Endothelial cell of umbilical vein (primary cell): ENCODE measurements around the gene MGAT4A. TPM values are rescaled to one million over a fixed set of nuclear protein-coding genes. Genes with fewer than 3 reads are reported as not detected.

ENCODE experiments used
- BruUV-seq: library from RNA; stranded (reverse); fragments of 400-500 nt; replicated peaks from 2 replicates; lab custom pipeline; 2021; lab: Mats Ljungman, UMichigan
- CTCF ChIA-PET: fragments of 300-600, 350-600 bp; sonication (Branson Sonifier 250); formaldehyde crosslinking; loops from one replicate; lab custom pipeline; 2021; ENCODE audit warnings: antibody characterized with exemption, inconsistent platforms; lab: Charles Lee
- POLR2A ChIA-PET: fragments of 300-600, 350-600 bp; sonication (Branson Sonifier 250); formaldehyde crosslinking; loops from one replicate; lab custom pipeline; 2021; ENCODE audit warnings: antibody characterized with exemption, inconsistent platforms; lab: Charles Lee
- DNase-seq: peaks from one replicate; pipeline ENCODE4 v3.0.0-alpha.2; 2011; ENCODE audit warnings: low read depth, low spot score
- FAIRE-seq: peaks from 2 replicates; lab custom pipeline; 2011; peaks lifted over from hg19 to GRCh38; lab: Jason Lieb, UNC
- H2AFZ ChIP-seq: 2 replicates; pipeline ENCODE4 v1.6.0; 2012; ENCODE audit warnings: low read depth, low read length, control low read depth, inconsistent platforms
- H3K27ac ChIP-seq: 2 replicates; pipeline ENCODE4 v1.5.1; 2011; ENCODE audit warnings: low read depth, mild to moderate bottlenecking, control low read depth, low read length, moderate library complexity; ENCODE audit not compliant: insufficient read depth
- H3K27me3 ChIP-seq, 2 experiments: 2 replicates each; pipeline versions ENCODE4 v1.6.0 to v1.6.1; 2011; ENCODE audit warnings: low read length in 2 of 2, mixed read lengths in 1 of 2; ENCODE audit not compliant: control insufficient read depth in 2 of 2, insufficient read depth in 2 of 2
- H3K36me3 ChIP-seq, 2 experiments: 2 replicates in 1 of 2; 3 replicates in 1 of 2; pipeline ENCODE4 v1.5.1; 2011; ENCODE audit warnings: low read length in 2 of 2, mild to moderate bottlenecking in 1 of 2, moderate library complexity in 1 of 2; ENCODE audit not compliant: control insufficient read depth in 2 of 2, insufficient read depth in 2 of 2; ENCODE audit errors: extremely low read depth in 1 of 2
- H3K4me1 ChIP-seq: 3 replicates; pipeline ENCODE4 v1.5.1; 2011; ENCODE audit warnings: mild to moderate bottlenecking, low read length; ENCODE audit not compliant: control insufficient read depth, insufficient read depth; ENCODE audit errors: extremely low read depth
- H3K4me2 ChIP-seq: 2 replicates; pipeline ENCODE4 v1.6.1; 2011; ENCODE audit warnings: low read length, control low read depth, mixed read lengths; ENCODE audit not compliant: insufficient read depth
- H3K4me3 ChIP-seq, 3 experiments: fragments of 200-600 bp in 1 of 3; sonication (generic), shearing (Covaris generic) in 1 of 3; replicated peaks in 1 of 3; 2 replicates each; pipeline ENCODE4 v1.5.1; 2011 to 2016; ENCODE audit warnings: control low read depth in 3 of 3, low read length in 3 of 3, mild to moderate bottlenecking in 2 of 3, inconsistent platforms in 1 of 3, low read depth in 1 of 3, moderate library complexity in 1 of 3; ENCODE audit not compliant: insufficient read depth in 1 of 3
- H3K79me2 ChIP-seq: 2 replicates; pipeline ENCODE4 v1.6.0; 2012; ENCODE audit warnings: low read length, inconsistent platforms; ENCODE audit not compliant: control insufficient read depth, insufficient read depth
- H3K9ac ChIP-seq: replicated peaks from 2 replicates; pipeline ENCODE3; 2011; ENCODE audit warnings: low read length, control low read depth; ENCODE audit not compliant: insufficient read depth; ENCODE audit errors: extremely low read depth
- H3K9me1 ChIP-seq: replicated peaks from 3 replicates; pipeline ENCODE4 v1.6.0; 2011; ENCODE audit warnings: mild to moderate bottlenecking, low read length; ENCODE audit not compliant: control insufficient read depth, insufficient read depth; ENCODE audit errors: extremely low read depth
- H3K9me3 ChIP-seq: replicated peaks from 2 replicates; pipeline ENCODE4 v1.5.1; 2012; ENCODE audit warnings: low read length, inconsistent platforms; ENCODE audit not compliant: control insufficient read depth, insufficient read depth
- H4K20me1 ChIP-seq: replicated peaks from 2 replicates; pipeline ENCODE3; 2011; ENCODE audit warnings: mild to moderate bottlenecking, low read length; ENCODE audit not compliant: control insufficient read depth, insufficient read depth; ENCODE audit errors: extremely low read depth
- EZH2 ChIP-seq: IDR thresholded peaks from 2 replicates; pipeline ENCODE4 v1.6.1; 2012; ENCODE audit warnings: borderline replicate concordance, low read depth, mild to moderate bottlenecking, moderate library complexity, low read length, inconsistent platforms; ENCODE audit not compliant: severe bottlenecking
- FOS ChIP-seq: IDR thresholded peaks from 2 replicates; pipeline ENCODE4 v1.6.1; 2011; ENCODE audit warnings: mild to moderate bottlenecking, low read length, moderate library complexity, borderline replicate concordance; ENCODE audit not compliant: insufficient read depth
- GATA2 ChIP-seq: IDR thresholded peaks from 2 replicates; pipeline ENCODE4 v1.7.0; 2011; ENCODE audit warnings: low read depth, mild to moderate bottlenecking, moderate library complexity, mixed read lengths, low read length; ENCODE audit not compliant: insufficient read length, insufficient read depth
- JUN ChIP-seq: IDR thresholded peaks from 2 replicates; pipeline ENCODE4 v1.6.1; 2011; ENCODE audit warnings: borderline replicate concordance, low read depth; ENCODE audit not compliant: insufficient read length, insufficient read depth
- MYC ChIP-seq: IDR thresholded peaks from one replicate; pipeline ENCODE4 v1.6.1; 2011; ENCODE audit warnings: mild to moderate bottlenecking, low read depth, low read length
- POLR2A ChIP-seq: IDR thresholded peaks from 2 replicates; pipeline ENCODE4 v1.6.1; 2012; ENCODE audit warnings: low read depth, mild to moderate bottlenecking, control low read depth, low read length
- POLR2AphosphoS5 ChIP-seq: IDR thresholded peaks from 2 replicates; pipeline ENCODE4 v1.6.1; 2012; ENCODE audit warnings: low read depth, mild to moderate bottlenecking, control low read depth, low read length, moderate library complexity; ENCODE audit not compliant: insufficient read depth
- dilution Hi-C: fragments of 300-500 bp; cut with MboI; formaldehyde crosslinking; loops from one replicate; pipeline ENCODE4 v1.15.0; 2019; ENCODE audit warnings: low sequenced_read_pairs; ENCODE audit not compliant: extremely low pct_ligation_motif_present
- intact Hi-C: fragments of 100-400 bp; cut with micrococcal nuclease; formaldehyde crosslinking; loops from one replicate; pipeline ENCODE4 v1.10.0; 2022
- polyA plus RNA-seq, 4 experiments: library from polyadenylated mRNA; depleted of rRNA in 3 of 4; stranded (reverse) in 3 of 4; unstranded in 1 of 4; fragments of >200 nt; gene quantifications; 2 replicates each; pipeline versions ENCODE4 v1.2.1 to v1.2.3, GENCODE V29; 2011 to 2012; ENCODE audit warnings: missing spikeins in 1 of 4
- total RNA-seq: library from RNA; stranded (reverse); gene quantifications from 2 replicates; pipeline ENCODE4 v1.2.3, GENCODE V29; 2021
- TF ChIP-seq, protein P1 (sequence below), 2 donors: IDR thresholded peaks; 1 replicate in 1 of 2; 2 replicates in 1 of 2; pipeline ENCODE4 v1.5.1; 2011; ENCODE audit warnings: low read length in 2 of 2, mild to moderate bottlenecking in 2 of 2, moderate library complexity in 2 of 2, control low read depth in 1 of 2, inconsistent platforms in 1 of 2, low read depth in 1 of 2; ENCODE audit not compliant: insufficient read depth in 1 of 2; ENCODE audit errors: extremely low read depth in 1 of 2
- TF ChIP-seq, protein P2 (sequence below): IDR thresholded peaks from 2 replicates; pipeline ENCODE4 v1.6.1; 2011; ENCODE audit not compliant: insufficient read depth, insufficient read length

Gene MGAT4A
- total and polyA plus RNA-seq, 2 donors (not counting 3 experiments of a cell fraction or from before 2014, with no cell fraction given) = 9.2 to 42.2 TPM

DNA sequence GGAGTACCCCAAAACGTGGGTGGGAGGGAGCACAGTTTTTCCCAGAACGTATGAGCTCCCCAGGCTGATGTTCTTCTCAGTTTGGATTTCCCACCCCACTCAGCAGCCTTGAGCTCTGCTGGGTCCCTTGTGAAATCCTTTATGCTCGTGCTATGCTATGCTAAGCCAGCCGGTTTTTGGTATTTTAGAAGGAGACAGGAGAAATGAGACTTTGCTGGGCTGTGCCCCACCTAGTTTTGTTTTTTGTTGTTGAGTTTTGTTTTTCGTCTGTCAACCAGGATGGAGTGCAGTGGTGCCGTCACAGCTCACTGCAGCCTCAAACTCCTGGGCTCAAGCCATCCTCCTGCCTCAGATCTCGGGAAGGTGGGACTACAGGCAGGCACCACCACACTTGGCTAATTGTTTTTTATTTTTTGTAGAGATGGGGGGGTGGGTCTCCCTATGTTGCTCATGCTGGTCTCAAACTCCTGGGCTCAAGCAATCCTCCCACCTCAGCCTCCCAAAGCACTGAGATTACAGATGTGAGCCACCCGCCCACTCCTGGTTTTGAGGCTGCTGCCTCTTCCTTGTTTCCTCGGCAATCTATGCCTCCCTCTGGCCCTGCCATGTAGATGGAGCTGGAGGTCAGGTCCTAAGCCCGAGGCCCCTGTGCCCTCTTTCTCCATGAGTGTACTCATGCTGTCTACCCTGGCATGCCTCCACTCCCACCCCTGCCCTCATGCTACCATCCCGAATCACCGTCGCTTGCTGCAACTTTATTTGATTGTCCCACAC is 17.5 kb upstream of the MGAT4A start:
- no peaks in the 10 kb centered on the region for H3K36me3 ChIP-seq
- H3K9ac ChIP-seq = no peak overlapping the region
- FAIRE-seq = no peak
- intact Hi-C loops = no loop called here
- CTCF ChIA-PET = interaction anchor here (1.3 to 1.5 kb wide), 2 partner anchors 28 to 99 kb away, joined by 3 to 8 read pairs; no protein-coding TSS in a partner anchor
- no peak overlapping the region for H3K4me3 ChIP-seq
- POLR2A ChIA-PET = no interaction called here
- dilution Hi-C loops = no loop called here
- no peaks in the 10 kb centered on the region for H3K27me3 ChIP-seq
- H3K9me3 ChIP-seq = no peaks in the 10 kb centered on the region
- H3K79me2 ChIP-seq = no peaks in the 10 kb centered on the region
- peaks cover 10% of the 10 kb centered on the region for H3K4me1 ChIP-seq
- no peaks in the 10 kb centered on the region for H3K9me1 ChIP-seq
- H4K20me1 ChIP-seq = no peaks in the 10 kb centered on the region
- no peak overlapping the region for H2AFZ ChIP-seq
- no peak for TF ChIP-seq MYC
- TF ChIP-seq POLR2AphosphoS5 = no peak
- TF ChIP-seq FOS = no peak
- no peak for TF ChIP-seq JUN
- no peak for TF ChIP-seq POLR2A
- no peak for TF ChIP-seq EZH2
- TF ChIP-seq, protein P1, sequence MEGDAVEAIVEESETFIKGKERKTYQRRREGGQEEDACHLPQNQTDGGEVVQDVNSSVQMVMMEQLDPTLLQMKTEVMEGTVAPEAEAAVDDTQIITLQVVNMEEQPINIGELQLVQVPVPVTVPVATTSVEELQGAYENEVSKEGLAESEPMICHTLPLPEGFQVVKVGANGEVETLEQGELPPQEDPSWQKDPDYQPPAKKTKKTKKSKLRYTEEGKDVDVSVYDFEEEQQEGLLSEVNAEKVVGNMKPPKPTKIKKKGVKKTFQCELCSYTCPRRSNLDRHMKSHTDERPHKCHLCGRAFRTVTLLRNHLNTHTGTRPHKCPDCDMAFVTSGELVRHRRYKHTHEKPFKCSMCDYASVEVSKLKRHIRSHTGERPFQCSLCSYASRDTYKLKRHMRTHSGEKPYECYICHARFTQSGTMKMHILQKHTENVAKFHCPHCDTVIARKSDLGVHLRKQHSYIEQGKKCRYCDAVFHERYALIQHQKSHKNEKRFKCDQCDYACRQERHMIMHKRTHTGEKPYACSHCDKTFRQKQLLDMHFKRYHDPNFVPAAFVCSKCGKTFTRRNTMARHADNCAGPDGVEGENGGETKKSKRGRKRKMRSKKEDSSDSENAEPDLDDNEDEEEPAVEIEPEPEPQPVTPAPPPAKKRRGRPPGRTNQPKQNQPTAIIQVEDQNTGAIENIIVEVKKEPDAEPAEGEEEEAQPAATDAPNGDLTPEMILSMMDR (IDR thresholded peaks at IDR 0.05; ENCODE audit: extremely low read depth in 1 of 2, insufficient read depth in 1 of 2, low read depth in 1 of 2, low read length in 2 of 2) = no peak
- TF ChIP-seq, protein P2, sequence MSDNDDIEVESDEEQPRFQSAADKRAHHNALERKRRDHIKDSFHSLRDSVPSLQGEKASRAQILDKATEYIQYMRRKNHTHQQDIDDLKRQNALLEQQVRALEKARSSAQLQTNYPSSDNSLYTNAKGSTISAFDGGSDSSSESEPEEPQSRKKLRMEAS = no peak
- TF ChIP-seq GATA2 = no peak
- DNase-seq = no peak
- no TSS peak for BruUV-seq
- no peak overlapping the region for H3K4me2 ChIP-seq
- no peak overlapping the region for H3K27ac ChIP-seq
